Natural killer cell (primary cell): ENCODE data around the gene RSRC2. TPM values are rescaled to one million over a fixed set of nuclear protein-coding genes. Genes with fewer than 3 reads are reported as not detected.
"Not testable (repeated sequence)": the region's sequence is repeated elsewhere in the genome, so short reads cannot be mapped to it uniquely, and the experiment has no call there.

ENCODE experiments used
- ATAC-seq, 3 donors: fragments of 150-1000 bp in 2 of 3; fragments of 200-7000 bp in 1 of 3; cut with Tn5 transposase; 1 replicate in 1 of 3; 2 replicates in 2 of 3; pipeline ENCODE4 v1.10.0; 2021; ENCODE audit warnings: mild to moderate bottlenecking in 2 of 3, moderate library complexity in 2 of 3
- DNase-seq, 2 donors: peaks; one replicate each; pipeline versions ENCODE4 v3.0.0 to v3.0.0-alpha.2; 2013 to 2021; ENCODE audit warnings: mixed read lengths in 1 of 2
- H3K27ac ChIP-seq: one replicate; pipeline ENCODE4 v1.5.1; 2013; ENCODE audit warnings: mild to moderate bottlenecking, low read length
- H3K27me3 ChIP-seq: one replicate; pipeline ENCODE4 v1.6.1; 2013; ENCODE audit warnings: low read length; ENCODE audit not compliant: control insufficient read depth, insufficient read depth
- H3K36me3 ChIP-seq: one replicate; pipeline ENCODE4 v1.6.1; 2013; ENCODE audit warnings: low read length; ENCODE audit not compliant: control insufficient read depth, insufficient read depth
- H3K4me1 ChIP-seq: one replicate; pipeline ENCODE4 v1.6.1; 2013; ENCODE audit warnings: low read length; ENCODE audit not compliant: control insufficient read depth, insufficient read depth
- H3K4me3 ChIP-seq: one replicate; pipeline ENCODE4 v1.5.1; 2013; ENCODE audit warnings: low read length
- H3K9me3 ChIP-seq: one replicate; pipeline ENCODE4 v1.6.1; 2013; ENCODE audit warnings: low read length; ENCODE audit not compliant: control insufficient read depth, insufficient read depth
- H3K27ac Mint-ChIP-seq, 2 donors: one replicate each; pipeline ENCODE4 v1.8.0; 2022; ENCODE audit warnings: mild to moderate bottlenecking in 2 of 2, mixed read lengths in 2 of 2, moderate library complexity in 1 of 2
- H3K27me3 Mint-ChIP-seq, 2 donors: one replicate each; pipeline ENCODE4 v1.8.0; 2022; ENCODE audit warnings: low read depth in 2 of 2, mixed read lengths in 2 of 2
- H3K36me3 Mint-ChIP-seq: one replicate; pipeline ENCODE4 v1.8.0; 2022; ENCODE audit warnings: mixed read lengths
- H3K4me1 Mint-ChIP-seq, 2 donors: one replicate each; pipeline ENCODE4 v1.8.0; 2022; ENCODE audit warnings: mixed read lengths in 2 of 2
- H3K4me3 Mint-ChIP-seq: one replicate; pipeline ENCODE4 v1.8.0; 2022; ENCODE audit warnings: mild to moderate bottlenecking, moderate library complexity, mixed read lengths
- H3K9me3 Mint-ChIP-seq, 2 donors: one replicate each; pipeline ENCODE4 v1.8.0; 2022; ENCODE audit warnings: mixed read lengths in 2 of 2
- WGBS: methylation state at CpG from one replicate; pipeline ENCODE4 v1.1.7; 2013; ENCODE audit warnings: missing lambda C conversion rate; ENCODE audit not compliant: insufficient coverage; 5-methylcytosine and 5-hydroxymethylcytosine counted together
- intact Hi-C: fragments of 100-400 bp; cut with micrococcal nuclease; formaldehyde crosslinking; loops from one replicate; pipeline ENCODE4 v1.14.2; 2022
- total RNA-seq, 4 donors: library from RNA; stranded (reverse); fragments of 120-200 nt in 1 of 4; gene quantifications; one replicate each; pipeline versions ENCODE4 v1.2.3 to v1.2.4, GENCODE V29; 2013 to 2022
- TF ChIP-seq, protein P1 (sequence below): fragments of 200-600 bp; IDR thresholded peaks from one replicate; pipeline ENCODE4 v1.8.0; 2022; ENCODE audit warnings: antibody characterized with exemption

Gene RSRC2, protein sequence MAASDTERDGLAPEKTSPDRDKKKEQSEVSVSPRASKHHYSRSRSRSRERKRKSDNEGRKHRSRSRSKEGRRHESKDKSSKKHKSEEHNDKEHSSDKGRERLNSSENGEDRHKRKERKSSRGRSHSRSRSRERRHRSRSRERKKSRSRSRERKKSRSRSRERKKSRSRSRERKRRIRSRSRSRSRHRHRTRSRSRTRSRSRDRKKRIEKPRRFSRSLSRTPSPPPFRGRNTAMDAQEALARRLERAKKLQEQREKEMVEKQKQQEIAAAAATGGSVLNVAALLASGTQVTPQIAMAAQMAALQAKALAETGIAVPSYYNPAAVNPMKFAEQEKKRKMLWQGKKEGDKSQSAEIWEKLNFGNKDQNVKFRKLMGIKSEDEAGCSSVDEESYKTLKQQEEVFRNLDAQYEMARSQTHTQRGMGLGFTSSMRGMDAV
- total RNA-seq = 100 to 1,000 TPM; 252 to 310 (median 266) TPM
- total RNA-seq (2013) = 169 TPM

- peak; percentile 93 to 99 for DNase-seq
- Histone ChIP-seq H3K4me3 (peak within 1 kb of the TSS; percentile 64), H3K9me3 (no peaks in the 10 kb centered on the region), H3K36me3 (peaks cover 17% of the 10 kb centered on the region), H3K27ac (peak within 1 kb of the TSS; percentile 95), H3K27me3 (no peaks in the 10 kb centered on the region), H3K4me1 (peaks cover 20% of the 10 kb centered on the region)
- TF ChIP-seq, protein P1, sequence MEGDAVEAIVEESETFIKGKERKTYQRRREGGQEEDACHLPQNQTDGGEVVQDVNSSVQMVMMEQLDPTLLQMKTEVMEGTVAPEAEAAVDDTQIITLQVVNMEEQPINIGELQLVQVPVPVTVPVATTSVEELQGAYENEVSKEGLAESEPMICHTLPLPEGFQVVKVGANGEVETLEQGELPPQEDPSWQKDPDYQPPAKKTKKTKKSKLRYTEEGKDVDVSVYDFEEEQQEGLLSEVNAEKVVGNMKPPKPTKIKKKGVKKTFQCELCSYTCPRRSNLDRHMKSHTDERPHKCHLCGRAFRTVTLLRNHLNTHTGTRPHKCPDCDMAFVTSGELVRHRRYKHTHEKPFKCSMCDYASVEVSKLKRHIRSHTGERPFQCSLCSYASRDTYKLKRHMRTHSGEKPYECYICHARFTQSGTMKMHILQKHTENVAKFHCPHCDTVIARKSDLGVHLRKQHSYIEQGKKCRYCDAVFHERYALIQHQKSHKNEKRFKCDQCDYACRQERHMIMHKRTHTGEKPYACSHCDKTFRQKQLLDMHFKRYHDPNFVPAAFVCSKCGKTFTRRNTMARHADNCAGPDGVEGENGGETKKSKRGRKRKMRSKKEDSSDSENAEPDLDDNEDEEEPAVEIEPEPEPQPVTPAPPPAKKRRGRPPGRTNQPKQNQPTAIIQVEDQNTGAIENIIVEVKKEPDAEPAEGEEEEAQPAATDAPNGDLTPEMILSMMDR = no peak
- intact Hi-C loops = loop anchor here (1.0 to 5.0 kb wide), 3 partner anchors 26 to 260 kb away; partner anchors contain the start of genes DENR and VPS33A
- WGBS = 0% methylated on average over 51 of the region's 51 CpGs
- ATAC-seq = peak; percentile 91 to 98 (median 92)
- no peaks in the 10 kb centered on the region for H3K9me3 Mint-ChIP-seq
- no peaks in the 10 kb centered on the region for H3K36me3 Mint-ChIP-seq
- no peak within 1 kb of the TSS for H3K27ac Mint-ChIP-seq
- H3K4me3 Mint-ChIP-seq = no peak within 1 kb of the TSS
- no peaks in the 10 kb centered on the region for H3K27me3 Mint-ChIP-seq
- H3K4me1 Mint-ChIP-seq = peaks cover 29% of the 10 kb centered on the region in 2 donors
Measured at GRCh38 chr12:122526683-122527477, at the start of gene RSRC2, which contains the start of gene KNTC1. TSS of gene RSRC2 (minus strand) at chr12:122526936. CDS start at chr12:122526853, 83 bp downstream. TSS of gene KNTC1 (plus strand) at chr12:122527249. CDS start at chr12:122530064, 2,815 bp downstream.

GRCh38 chr12:122571821-122572220, 45.1 kb upstream of the RSRC2 start:
- WGBS = 99% methylated on average over 6 of the region's 6 CpGs
- H3K9me3 ChIP-seq = no peaks in the 10 kb centered on the region
- H3K4me1 Mint-ChIP-seq = no peaks in the 10 kb centered on the region

DNA sequence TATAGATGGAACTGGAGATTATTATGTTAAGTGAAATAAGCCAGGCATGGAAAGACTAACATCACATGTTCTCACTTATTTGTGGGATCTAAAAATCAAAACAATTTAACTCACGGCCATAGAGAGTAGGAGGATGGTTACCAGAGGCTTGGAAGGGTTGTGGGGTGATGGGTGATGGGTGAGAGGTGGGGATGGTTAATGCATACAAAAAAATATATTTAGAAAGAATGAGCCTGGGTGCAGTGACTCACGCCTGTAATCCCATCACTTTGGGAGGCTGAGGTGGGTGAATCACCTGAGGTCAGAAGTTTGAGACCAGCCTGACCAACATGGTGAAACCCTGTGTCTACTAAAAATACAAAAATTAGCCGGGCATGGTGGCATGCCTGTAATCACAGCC, 43.3 kb upstream of the RSRC2 start:
- H3K27ac ChIP-seq, H3K4me1 Mint-ChIP-seq, H3K4me1 ChIP-seq, intact Hi-C loops, H3K27ac Mint-ChIP-seq, H3K4me3 Mint-ChIP-seq, DNase-seq, H3K9me3 Mint-ChIP-seq, ATAC-seq, H3K9me3 ChIP-seq, H3K27me3 Mint-ChIP-seq, H3K36me3 Mint-ChIP-seq, H3K4me3 ChIP-seq, H3K27me3 ChIP-seq: not testable (repeated sequence)
- H3K36me3 ChIP-seq = peaks cover 15% of the 10 kb centered on the region
- 92% methylated on average over 3 of the region's 3 CpGs for WGBS

More at GRCh38 chr12:122571821-122572220, 45.1 kb upstream of the RSRC2 start:
- ATAC-seq = no peak
- Mint-ChIP-seq H3K36me3 (peaks cover 8% of the 10 kb centered on the region), H3K4me3 (no peak overlapping the region), H3K27ac (no peak overlapping the region), H3K9me3 (no peaks in the 10 kb centered on the region), H3K27me3 (no peaks in the 10 kb centered on the region)
- TF ChIP-seq, protein P1 = no peak
- Histone ChIP-seq H3K4me1 (no peaks in the 10 kb centered on the region), H3K27ac (no peak overlapping the region), H3K27me3 (no peaks in the 10 kb centered on the region), H3K4me3 (no peak overlapping the region), H3K36me3 (peaks cover 24% of the 10 kb centered on the region)
- intact Hi-C loops = no loop called here
- DNase-seq = no peak

DNA sequence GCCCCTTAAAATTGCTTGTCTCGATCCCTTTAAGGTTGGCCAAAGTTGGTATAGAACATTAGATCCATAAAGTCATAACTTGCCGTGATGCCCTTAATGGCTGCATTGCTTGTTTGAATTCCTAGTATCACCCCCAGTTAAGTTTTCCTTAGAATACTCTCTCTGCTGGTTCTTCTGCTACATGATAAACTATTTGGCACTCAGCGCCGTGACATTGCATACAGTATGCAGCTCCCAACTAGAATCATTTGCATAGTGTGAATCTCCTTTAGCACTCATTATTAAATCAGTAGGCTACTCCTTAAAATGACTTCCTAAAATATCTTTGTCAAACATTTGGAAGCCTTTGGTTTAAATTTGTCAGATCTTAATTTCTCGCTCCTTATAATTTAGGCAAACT, 42.6 kb upstream of the RSRC2 start:
- Histone ChIP-seq H3K36me3 (peaks cover 11% of the 10 kb centered on the region), H3K27me3 (no peaks in the 10 kb centered on the region), H3K4me1 (no peaks in the 10 kb centered on the region), H3K9me3 (no peaks in the 10 kb centered on the region), H3K4me3 (no peak overlapping the region), H3K27ac (no peak overlapping the region)
- Mint-ChIP-seq H3K36me3 (no peaks in the 10 kb centered on the region), H3K4me3 (no peak overlapping the region), H3K4me1 (no peaks in the 10 kb centered on the region), H3K27ac (no peak overlapping the region), H3K27me3 (no peaks in the 10 kb centered on the region), H3K9me3 (no peaks in the 10 kb centered on the region)
- TF ChIP-seq, protein P1 = no peak
- no peak for ATAC-seq
- 97% methylated on average over 5 of the region's 5 CpGs for WGBS
- intact Hi-C loops = no loop called here
- no peak for DNase-seq

DNA sequence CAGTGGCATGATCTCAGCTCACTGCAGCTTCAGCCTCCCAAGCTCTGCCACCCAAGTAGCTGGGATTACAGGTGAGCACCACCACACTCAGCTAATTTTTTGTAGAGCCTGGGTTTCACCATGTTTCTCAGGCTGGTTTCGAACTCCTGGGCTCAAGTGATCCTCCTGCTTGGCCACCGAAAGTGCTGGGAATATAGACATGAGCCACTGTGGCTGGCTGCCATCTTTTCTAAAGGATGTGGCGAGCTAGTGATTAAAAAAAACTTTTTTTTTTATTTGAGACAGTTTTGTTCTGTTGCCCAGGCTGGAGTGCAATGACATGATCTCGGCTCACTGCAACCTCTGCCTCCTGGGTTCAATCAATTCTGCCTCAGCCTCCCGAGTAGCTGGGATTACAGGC, 40.1 kb upstream of the RSRC2 start:
- H3K27me3 ChIP-seq, intact Hi-C loops, DNase-seq, H3K9me3 ChIP-seq, H3K4me1 Mint-ChIP-seq, ATAC-seq, H3K4me3 ChIP-seq, H3K27ac Mint-ChIP-seq, H3K4me3 Mint-ChIP-seq, H3K36me3 ChIP-seq, H3K27me3 Mint-ChIP-seq, H3K4me1 ChIP-seq, H3K36me3 Mint-ChIP-seq, H3K27ac ChIP-seq, H3K9me3 Mint-ChIP-seq: not testable (repeated sequence)
- 100% methylated on average over 5 of the region's 5 CpGs for WGBS
